ENCODE data around the gene TACC2.

GRCh38 chr10:122240401-122240800, 251.4 kb downstream of the TACC2 start:
- TF ChIP-seq POLR2A (IDR thresholded peaks at IDR 0.05) = no peak
- TF ChIP-seq CTCF (IDR thresholded peaks at IDR 0.05) = no peak
- no peak for TF ChIP-seq POLR2AphosphoS5 (IDR thresholded peaks at IDR 0.05)
